ENCODE data around the gene CITED2. TPM values are rescaled to one million over a fixed set of nuclear protein-coding genes. Genes with fewer than 3 reads are reported as not detected.
A peak's percentile ranks its signal among the peaks of the same experiment; 100 is the strongest.

Gene CITED2
- 77.6 TPM for polyA plus RNA-seq (2012; ENCODE audit: insufficient read depth, insufficient read length, low read depth)

GRCh38 chr6:139374357-139375225, at the start of gene CITED2:
TSS of gene CITED2 (minus strand) at chr6:139374648. CDS start at chr6:139373944, 704 bp downstream.
- no peaks in the 10 kb centered on the region for H3K36me3 ChIP-seq
- peaks cover 4% of the 10 kb centered on the region; the same call in 1 of the 2 replicates for H3K4me1 ChIP-seq

GRCh38 chr6:139423037-139423703, 48.7 kb upstream of the CITED2 start:
- H3K4me1 ChIP-seq: no peaks in the 10 kb centered on the region
- H3K9me3 ChIP-seq: no peaks in the 10 kb centered on the region
- no peaks in the 10 kb centered on the region; the same call in none of the 2 replicates for H3K27me3 ChIP-seq
- TF ChIP-seq CTCF (IDR thresholded peaks at IDR 0.05; ENCODE audit: low read depth, low read length): no peak
- H3K4me3 ChIP-seq (ENCODE audit: low read depth, low read length): no peak overlapping the region
- no peaks in the 10 kb centered on the region for H3K36me3 ChIP-seq
- no peak for DNase-seq

More at GRCh38 chr6:139374357-139375225, at the start of gene CITED2:
- peak; percentile 91 for DNase-seq
- Histone ChIP-seq H3K9me3 (no peaks in the 10 kb centered on the region), H3K27me3 (no peaks in the 10 kb centered on the region), H3K4me3 (ENCODE audit: low read depth, low read length) (peak within 1 kb of the TSS; percentile 87)
- TF ChIP-seq CTCF (IDR thresholded peaks at IDR 0.05; ENCODE audit: low read depth, low read length): peak; percentile 25; the same call in 1 of the 2 replicates

- DNase-seq: no peak
- Histone ChIP-seq H3K4me3 (ENCODE audit: low read depth, low read length) (no peak overlapping the region), H3K4me1 (no peaks in the 10 kb centered on the region), H3K9me3 (no peaks in the 10 kb centered on the region), H3K27me3 (no peaks in the 10 kb centered on the region; the same call in none of the 2 replicates), H3K36me3 (no peaks in the 10 kb centered on the region)
- TF ChIP-seq CTCF (IDR thresholded peaks at IDR 0.05; ENCODE audit: low read depth, low read length): no peak
Measured at GRCh38 chr6:139422105-139423036, 47.9 kb upstream of the CITED2 start.

GRCh38 chr6:139418481-139419132, 44.2 kb upstream of the CITED2 start:
- Histone ChIP-seq H3K9me3 (no peaks in the 10 kb centered on the region), H3K4me3 (ENCODE audit: low read depth, low read length) (no peak overlapping the region), H3K4me1 (no peaks in the 10 kb centered on the region), H3K36me3 (no peaks in the 10 kb centered on the region), H3K27me3 (no peaks in the 10 kb centered on the region; the same call in none of the 2 replicates)
- TF ChIP-seq CTCF (IDR thresholded peaks at IDR 0.05; ENCODE audit: low read depth, low read length): no peak
- no peak for DNase-seq

GRCh38 chr6:139416146-139416545, 41.7 kb upstream of the CITED2 start:
- Histone ChIP-seq H3K9me3 (no peaks in the 10 kb centered on the region), H3K27me3 (no peaks in the 10 kb centered on the region; the same call in none of the 2 replicates), H3K4me3 (ENCODE audit: low read depth, low read length) (no peak overlapping the region), H3K4me1 (no peaks in the 10 kb centered on the region), H3K36me3 (no peaks in the 10 kb centered on the region)
- no peak for TF ChIP-seq CTCF (IDR thresholded peaks at IDR 0.05; ENCODE audit: low read depth, low read length)
- DNase-seq: no peak

Data from BE2C (cell line).